Coronary artery (tissue), 2 donors: Measurements from ENCODE around the gene MALRD1.

Experiments
- DNase-seq: peaks from one replicate; pipeline ENCODE4 v3.0.0-alpha.2; 2017; ENCODE audit warnings: low spot score
- H3K27ac ChIP-seq, 2 donors: fragments of 200-600 bp; sonication (generic); one replicate each; pipeline ENCODE4 v1.5.1; 2016 to 2019
- H3K4me3 ChIP-seq: fragments of 200-600 bp; sonication (generic); 2 replicates; pipeline ENCODE4 v1.5.1; 2016; ENCODE audit warnings: mild to moderate bottlenecking, moderate library complexity
- CTCF ChIP-seq: fragments of 200-600 bp; sonication (generic); IDR thresholded peaks from one replicate; pipeline ENCODE4 v1.5.1; 2019; ENCODE audit warnings: antibody characterized with exemption

MALRD1 gene

DNA sequence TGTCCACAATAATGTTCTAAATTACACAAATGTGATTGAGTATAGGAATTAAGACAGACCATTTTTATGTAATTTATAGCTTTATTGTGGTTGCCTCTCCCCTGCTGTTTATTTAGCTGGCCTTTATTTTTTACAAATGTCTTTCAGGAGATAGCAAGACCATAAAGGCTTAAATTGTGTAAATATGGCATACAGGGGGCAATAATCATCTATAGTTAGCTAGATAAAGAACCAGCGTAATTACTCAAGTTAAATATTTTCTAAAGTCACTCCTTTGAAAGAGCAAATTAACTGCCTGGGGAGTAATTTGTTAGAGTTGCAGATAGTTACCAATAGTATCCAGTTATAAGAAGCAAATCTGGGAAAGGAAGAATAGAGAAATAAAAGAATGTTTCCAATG is at the start of gene MALRD1:
Gene MALRD1, plus strand, starts transcription at position 313 of the 400 bp plus-strand sequence. CDS start 138 bp downstream, outside the sequence.
- H3K27ac ChIP-seq: no peak within 1 kb of the TSS
- no peak for DNase-seq
- H3K4me3 ChIP-seq: no peak within 1 kb of the TSS
- no peak for TF ChIP-seq CTCF

- no peak for TF ChIP-seq CTCF
- H3K27ac ChIP-seq: no peak overlapping the region
- no peak overlapping the region for H3K4me3 ChIP-seq
- DNase-seq: no peak
These were observed 45.3 kb upstream of the MALRD1 start for GRCh38 chr10:19003341-19003740.

GRCh38 chr10:19012111-19012510 is 36.5 kb upstream of the MALRD1 start:
- no peak for TF ChIP-seq CTCF
- DNase-seq: no peak
- Histone ChIP-seq H3K4me3 (no peak overlapping the region), H3K27ac (no peak overlapping the region)

DNA sequence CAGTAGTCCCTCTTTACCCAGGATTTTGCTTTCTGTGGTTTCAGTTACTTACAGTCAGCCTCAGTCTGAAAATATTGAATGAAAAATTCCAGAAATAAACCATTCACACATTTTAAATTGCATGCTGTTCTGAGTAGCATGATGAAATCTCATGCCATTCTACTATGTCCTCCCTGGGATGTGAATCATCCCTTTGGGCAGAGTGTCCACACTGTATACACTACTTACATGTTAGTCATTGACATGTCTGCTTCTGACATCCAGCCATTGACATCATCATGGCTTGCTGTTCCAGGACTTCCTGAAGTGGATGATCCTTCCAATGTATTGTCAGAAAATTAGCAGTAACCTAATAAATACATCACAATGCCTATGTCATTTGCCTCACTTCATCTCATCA is 34.6 kb upstream of the MALRD1 start:
- DNase-seq: no peak
- no peak overlapping the region for H3K27ac ChIP-seq
- no peak overlapping the region for H3K4me3 ChIP-seq
- TF ChIP-seq CTCF: no peak

GRCh38 chr10:19014498-19014897 is 34.1 kb upstream of the MALRD1 start:
- Histone ChIP-seq H3K4me3 (no peak overlapping the region), H3K27ac (no peak overlapping the region)
- no peak for DNase-seq
- TF ChIP-seq CTCF: no peak

DNA sequence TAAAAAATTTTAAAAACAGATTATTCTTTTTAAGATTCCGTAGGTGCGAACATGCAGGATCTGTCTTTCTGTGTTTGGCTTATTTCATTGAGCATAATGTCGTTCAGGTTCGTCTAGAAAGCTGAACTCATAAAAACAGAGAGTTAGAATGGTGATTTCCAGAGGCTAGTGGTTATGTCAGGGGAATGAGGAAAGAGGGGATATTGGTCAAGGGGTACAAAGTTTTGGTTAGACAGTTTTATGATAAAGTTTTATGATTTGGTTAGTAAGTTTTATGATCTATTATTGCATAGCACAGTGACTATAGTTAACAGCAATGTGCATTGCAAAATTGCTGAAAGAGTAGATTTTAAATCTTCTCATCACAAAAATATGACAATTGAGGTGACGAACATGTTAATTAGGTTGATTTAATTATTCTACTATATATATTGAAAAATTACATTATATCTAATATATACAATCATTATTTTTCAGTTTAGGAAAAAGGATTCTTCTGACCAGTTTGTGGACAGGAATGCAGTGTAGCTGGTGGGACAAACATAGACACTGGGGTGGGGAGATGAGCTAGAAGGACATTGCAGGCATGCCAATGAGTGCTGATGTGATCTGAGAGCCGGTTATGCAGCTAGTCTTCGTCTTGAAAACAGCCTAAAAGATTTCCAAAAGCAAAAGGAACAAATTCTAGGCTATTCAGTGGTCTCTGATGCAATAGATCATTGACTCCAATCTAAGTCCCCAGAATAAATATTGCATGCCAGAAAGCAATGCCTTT is 31.3 kb upstream of the MALRD1 start:
- no peak for TF ChIP-seq CTCF

DNA sequence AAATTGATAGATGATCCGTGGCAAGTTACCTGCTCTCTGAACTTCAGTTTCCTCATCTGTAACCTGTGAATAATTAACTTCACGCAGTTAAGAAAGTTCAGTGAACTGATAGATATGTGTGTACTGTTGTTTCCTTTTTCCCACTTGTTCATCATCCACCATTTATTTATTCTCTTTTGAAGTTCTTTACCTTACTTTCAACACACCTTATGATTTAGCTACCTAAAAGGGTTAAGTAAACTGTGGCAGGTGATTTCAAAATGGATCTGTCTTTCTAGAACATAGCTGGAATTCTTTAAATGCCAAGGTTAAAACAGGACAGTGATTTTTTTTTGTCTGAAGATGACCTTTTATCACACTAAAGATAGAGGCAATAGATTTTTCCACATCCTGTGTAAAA is 27.4 kb upstream of the MALRD1 start:
- DNase-seq: no peak
- Histone ChIP-seq H3K27ac (no peak overlapping the region), H3K4me3 (no peak overlapping the region)
- no peak for TF ChIP-seq CTCF

More for the DNA sequence above, 31.3 kb upstream of the MALRD1 start:
- H3K4me3 ChIP-seq: no peak overlapping the region
- DNase-seq: no peak
- no peak overlapping the region for H3K27ac ChIP-seq
